ENCODE results near the gene ZNF524.

DNA sequence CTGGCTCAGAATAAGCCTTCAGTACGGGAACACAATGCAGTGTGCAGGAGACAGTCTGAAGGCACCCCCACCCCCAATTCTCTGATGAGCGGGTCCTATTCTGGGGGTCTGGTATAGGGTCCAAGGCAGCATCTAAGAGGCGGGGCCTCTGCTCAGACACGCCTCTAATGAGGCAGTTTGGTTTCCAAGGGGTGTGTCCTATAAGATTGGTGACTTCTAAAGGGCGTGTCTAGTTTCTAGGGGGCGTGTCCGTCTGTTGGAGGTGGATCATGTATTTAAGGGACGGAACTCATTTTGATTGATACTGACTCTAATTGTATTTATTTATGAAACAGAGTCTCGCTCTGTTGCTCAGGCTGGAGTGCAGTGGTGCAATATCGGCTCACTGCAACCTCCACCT lies 9.5 kb upstream of the ZNF524 start:
- TF ChIP-seq, protein P1, sequence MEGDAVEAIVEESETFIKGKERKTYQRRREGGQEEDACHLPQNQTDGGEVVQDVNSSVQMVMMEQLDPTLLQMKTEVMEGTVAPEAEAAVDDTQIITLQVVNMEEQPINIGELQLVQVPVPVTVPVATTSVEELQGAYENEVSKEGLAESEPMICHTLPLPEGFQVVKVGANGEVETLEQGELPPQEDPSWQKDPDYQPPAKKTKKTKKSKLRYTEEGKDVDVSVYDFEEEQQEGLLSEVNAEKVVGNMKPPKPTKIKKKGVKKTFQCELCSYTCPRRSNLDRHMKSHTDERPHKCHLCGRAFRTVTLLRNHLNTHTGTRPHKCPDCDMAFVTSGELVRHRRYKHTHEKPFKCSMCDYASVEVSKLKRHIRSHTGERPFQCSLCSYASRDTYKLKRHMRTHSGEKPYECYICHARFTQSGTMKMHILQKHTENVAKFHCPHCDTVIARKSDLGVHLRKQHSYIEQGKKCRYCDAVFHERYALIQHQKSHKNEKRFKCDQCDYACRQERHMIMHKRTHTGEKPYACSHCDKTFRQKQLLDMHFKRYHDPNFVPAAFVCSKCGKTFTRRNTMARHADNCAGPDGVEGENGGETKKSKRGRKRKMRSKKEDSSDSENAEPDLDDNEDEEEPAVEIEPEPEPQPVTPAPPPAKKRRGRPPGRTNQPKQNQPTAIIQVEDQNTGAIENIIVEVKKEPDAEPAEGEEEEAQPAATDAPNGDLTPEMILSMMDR (IDR thresholded peaks at IDR 0.05) = no peak
- TF ChIP-seq POLR2AphosphoS5 (IDR thresholded peaks at IDR 0.05) (no peak), EP300 (IDR thresholded peaks at IDR 0.05) (no peak)
